Neural cell (in vitro differentiated cells): ENCODE results near the gene P2RY8.
"Not testable (repeated sequence)": the region's sequence is repeated elsewhere in the genome, so short reads cannot be mapped to it uniquely, and the experiment has no call there.

Source experiments
- CTCF ChIP-seq: fragments of 450-650 bp; IDR thresholded peaks from 2 replicates; pipeline ENCODE4 v1.5.1; 2014; ENCODE audit warnings: antibody characterized with exemption, mild to moderate bottlenecking, moderate library complexity; ENCODE audit not compliant: poor library complexity, severe bottlenecking
- EP300 ChIP-seq: fragments of 450-650 bp; conservative IDR thresholded peaks from 2 replicates; pipeline ENCODE4 v1.6.1; 2014; ENCODE audit warnings: antibody characterized with exemption, mild to moderate bottlenecking, moderate library complexity; ENCODE audit not compliant: poor library complexity, severe bottlenecking
- EZH2 ChIP-seq: fragments of 200-600, 300-800 bp; shearing (Covaris generic), sonication (generic); IDR thresholded peaks from 2 replicates; pipeline ENCODE4 v1.6.1; 2014; ENCODE audit warnings: antibody characterized with exemption, low read length, borderline replicate concordance, mild to moderate bottlenecking; ENCODE audit not compliant: insufficient read depth, poor library complexity, severe bottlenecking
- TF ChIP-seq, protein P1 (sequence below): IDR thresholded peaks from 2 replicates; pipeline ENCODE4 v1.6.1; 2012; ENCODE audit warnings: borderline replicate concordance

DNA sequence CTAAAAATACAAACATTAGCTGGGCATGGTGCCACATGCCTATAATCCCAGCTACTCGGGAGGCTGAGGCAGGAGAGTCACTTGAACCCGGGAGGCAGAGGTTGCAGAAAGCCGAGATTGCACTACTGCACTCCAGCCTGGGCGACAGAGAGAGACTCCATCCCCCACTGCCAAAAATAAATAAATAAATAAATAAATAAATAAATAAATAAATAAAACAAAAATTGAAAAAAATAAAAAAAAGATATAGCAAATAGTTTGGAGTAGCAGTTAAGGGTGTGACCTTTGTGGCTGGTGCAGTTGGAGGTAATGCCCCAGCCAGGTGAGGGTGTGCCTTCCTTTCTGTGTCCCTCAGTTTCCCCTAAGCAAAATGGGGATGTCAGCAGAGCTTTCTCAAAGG, 14.1 kb downstream of the P2RY8 start:
- not testable (repeated sequence) for TF ChIP-seq CTCF, EZH2, EP300
- TF ChIP-seq, protein P1, sequence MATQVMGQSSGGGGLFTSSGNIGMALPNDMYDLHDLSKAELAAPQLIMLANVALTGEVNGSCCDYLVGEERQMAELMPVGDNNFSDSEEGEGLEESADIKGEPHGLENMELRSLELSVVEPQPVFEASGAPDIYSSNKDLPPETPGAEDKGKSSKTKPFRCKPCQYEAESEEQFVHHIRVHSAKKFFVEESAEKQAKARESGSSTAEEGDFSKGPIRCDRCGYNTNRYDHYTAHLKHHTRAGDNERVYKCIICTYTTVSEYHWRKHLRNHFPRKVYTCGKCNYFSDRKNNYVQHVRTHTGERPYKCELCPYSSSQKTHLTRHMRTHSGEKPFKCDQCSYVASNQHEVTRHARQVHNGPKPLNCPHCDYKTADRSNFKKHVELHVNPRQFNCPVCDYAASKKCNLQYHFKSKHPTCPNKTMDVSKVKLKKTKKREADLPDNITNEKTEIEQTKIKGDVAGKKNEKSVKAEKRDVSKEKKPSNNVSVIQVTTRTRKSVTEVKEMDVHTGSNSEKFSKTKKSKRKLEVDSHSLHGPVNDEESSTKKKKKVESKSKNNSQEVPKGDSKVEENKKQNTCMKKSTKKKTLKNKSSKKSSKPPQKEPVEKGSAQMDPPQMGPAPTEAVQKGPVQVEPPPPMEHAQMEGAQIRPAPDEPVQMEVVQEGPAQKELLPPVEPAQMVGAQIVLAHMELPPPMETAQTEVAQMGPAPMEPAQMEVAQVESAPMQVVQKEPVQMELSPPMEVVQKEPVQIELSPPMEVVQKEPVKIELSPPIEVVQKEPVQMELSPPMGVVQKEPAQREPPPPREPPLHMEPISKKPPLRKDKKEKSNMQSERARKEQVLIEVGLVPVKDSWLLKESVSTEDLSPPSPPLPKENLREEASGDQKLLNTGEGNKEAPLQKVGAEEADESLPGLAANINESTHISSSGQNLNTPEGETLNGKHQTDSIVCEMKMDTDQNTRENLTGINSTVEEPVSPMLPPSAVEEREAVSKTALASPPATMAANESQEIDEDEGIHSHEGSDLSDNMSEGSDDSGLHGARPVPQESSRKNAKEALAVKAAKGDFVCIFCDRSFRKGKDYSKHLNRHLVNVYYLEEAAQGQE = not testable (repeated sequence)
